ENCODE results near the gene CILP2.

Gene CILP2

GRCh38 chr19:19544954-19545591 is 7.0 kb downstream of the CILP2 start:
- DNase-seq = no peak

- no peak for DNase-seq
Observed at GRCh38 chr19:19545707-19546106, 7.6 kb downstream of the CILP2 start.

- DNase-seq = no peak
Observed at GRCh38 chr19:19546751-19547162, 8.7 kb downstream of the CILP2 start.

- DNase-seq = no peak
Observed at GRCh38 chr19:19547674-19548336, 9.7 kb downstream of the CILP2 start.

GRCh38 chr19:19548915-19549759 is 11.1 kb downstream of the CILP2 start:
- DNase-seq = no peak

GRCh38 chr19:19549804-19550464 is 11.9 kb downstream of the CILP2 start:
- DNase-seq = no peak

GRCh38 chr19:19550485-19550929 is 12.4 kb downstream of the CILP2 start:
- no peak for DNase-seq

- DNase-seq = no peak
Observed at GRCh38 chr19:19550972-19551852, 13.1 kb downstream of the CILP2 start.

- DNase-seq = no peak
Observed at GRCh38 chr19:19551853-19552192, 13.8 kb downstream of the CILP2 start.

- DNase-seq = peak; percentile 37
Observed at GRCh38 chr19:19552798-19553197, 14.7 kb downstream of the CILP2 start.

- no peak for DNase-seq
Observed at GRCh38 chr19:19553670-19554069, 15.6 kb downstream of the CILP2 start.

- peak; percentile 51 for DNase-seq
Observed at GRCh38 chr19:19554074-19555023, 16.3 kb downstream of the CILP2 start.

GRCh38 chr19:19558055-19558454 is 20.0 kb downstream of the CILP2 start:
- no peak for DNase-seq

- no peak for DNase-seq
Observed at GRCh38 chr19:19558636-19559035, 20.6 kb downstream of the CILP2 start.

GRCh38 chr19:19559931-19560330 is 21.9 kb downstream of the CILP2 start:
- no peak for DNase-seq

GRCh38 chr19:19561946-19562664 is 24.0 kb downstream of the CILP2 start:
- no peak for DNase-seq

- DNase-seq = peak; percentile 59
Observed at GRCh38 chr19:19562665-19563347, 24.7 kb downstream of the CILP2 start.

GRCh38 chr19:19563348-19563848 is 25.3 kb downstream of the CILP2 start:
- DNase-seq = no peak

GRCh38 chr19:19566306-19566705 is 28.2 kb downstream of the CILP2 start:
- DNase-seq = no peak

GRCh38 chr19:19567391-19567790 is 29.3 kb downstream of the CILP2 start:
- no peak for DNase-seq
